GM13977 (cell line): Measurements from ENCODE around the gene C1orf226.

Experiments used
- DNase-seq: peaks from one replicate; pipeline ENCODE4 v3.0.0; 2012; ENCODE audit warnings: low spot score
- CTCF ChIP-seq: IDR thresholded peaks from 2 replicates; pipeline ENCODE4 v1.5.1; 2012; ENCODE audit warnings: mild to moderate bottlenecking, control low read depth; ENCODE audit not compliant: insufficient read depth; ENCODE audit errors: extremely low read depth, missing control alignments
- in situ Hi-C: fragments of 300-500 bp; cut with MboI; formaldehyde crosslinking; loops from one replicate; pipeline ENCODE4 v1.12.0; 2022; ENCODE audit warnings: low sequenced_read_pairs, low pct_unique_long_range_greater_than_20kb, mixed read lengths, inconsistent platforms; ENCODE audit not compliant: unreplicated experiment

The C1orf226 gene

GRCh38 chr1:162358928-162359327 is 22.6 kb upstream of the C1orf226 start:
- no peak for TF ChIP-seq CTCF
- DNase-seq: no peak
- in situ Hi-C loops: no loop called here

- TF ChIP-seq CTCF: no peak
- no peak for DNase-seq
- in situ Hi-C loops: no loop called here
Observed at GRCh38 chr1:162359523-162360236, 21.8 kb upstream of the C1orf226 start.

- DNase-seq: no peak
- in situ Hi-C loops: no loop called here
Observed at GRCh38 chr1:162360237-162360873, 21.2 kb upstream of the C1orf226 start.

GRCh38 chr1:162360874-162361260 is 20.7 kb upstream of the C1orf226 start:
- TF ChIP-seq CTCF: no peak
- in situ Hi-C loops: no loop called here
- DNase-seq: no peak

More at GRCh38 chr1:162360237-162360873, 21.2 kb upstream of the C1orf226 start:
- no peak for TF ChIP-seq CTCF

- in situ Hi-C loops: no loop called here
- DNase-seq: no peak
- TF ChIP-seq CTCF: no peak
Observed at GRCh38 chr1:162361349-162361748, 20.2 kb upstream of the C1orf226 start.

- TF ChIP-seq CTCF: no peak
- DNase-seq: no peak
- in situ Hi-C loops: no loop called here
Observed at GRCh38 chr1:162363823-162364222, 17.7 kb upstream of the C1orf226 start.

GRCh38 chr1:162364498-162364897 is 17.0 kb upstream of the C1orf226 start:
- in situ Hi-C loops: no loop called here
- DNase-seq: no peak
- no peak for TF ChIP-seq CTCF
